Activated CD4-positive, CD25-positive, alpha-beta regulatory T cell (primary cell): Measurements from ENCODE around the gene UGP2.
"Not testable (repeated sequence)": the region's sequence is repeated elsewhere in the genome, so short reads cannot be mapped to it uniquely, and the experiment has no call there.

Source experiments
- DNase-seq, 4 experiments: peaks; one replicate each; lab custom pipeline; 2025; lab: John Stamatoyannopoulos, UW

The UGP2 gene

GRCh38 chr2:63841254-63842022 is at the start of gene UGP2:
UGP2 (plus strand) TSS chr2:63841896; CDS start chr2:63842186, 290 bp downstream.
- DNase-seq: peak; percentile 56 to 85 (median 71)

- no peak for DNase-seq
Observed at GRCh38 chr2:63792530-63792929, 49.2 kb upstream of the UGP2 start.

- no peak for DNase-seq
Observed at GRCh38 chr2:63796366-63796765, 45.3 kb upstream of the UGP2 start.

DNA sequence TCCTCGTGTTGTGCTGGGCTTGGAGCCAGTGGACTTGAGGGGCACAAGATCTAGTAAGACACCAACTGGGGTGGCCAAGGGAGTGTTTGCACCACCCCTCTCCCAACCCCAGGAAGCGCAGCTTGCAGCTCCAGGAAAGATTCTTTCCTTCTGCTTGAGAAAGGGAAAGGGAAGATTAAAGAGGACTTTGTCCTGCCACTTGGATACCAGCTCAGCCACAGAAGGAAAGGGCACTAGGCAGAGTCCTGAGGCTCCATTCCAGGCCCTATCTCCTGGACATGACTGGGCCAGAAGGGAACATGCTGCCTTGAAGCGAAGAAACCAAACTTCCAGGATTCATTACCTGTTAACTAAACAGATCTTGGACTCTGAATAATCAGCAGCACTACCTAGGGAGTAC is 44.9 kb upstream of the UGP2 start:
- no peak for DNase-seq

GRCh38 chr2:63801455-63801854 is 40.2 kb upstream of the UGP2 start:
- DNase-seq: no peak

GRCh38 chr2:63805412-63805811 is 36.3 kb upstream of the UGP2 start:
- no peak for DNase-seq

- DNase-seq: not testable (repeated sequence)
Observed at GRCh38 chr2:63808036-63808435, 33.7 kb upstream of the UGP2 start.

GRCh38 chr2:63808911-63809310 is 32.8 kb upstream of the UGP2 start:
- DNase-seq: not testable (repeated sequence)

GRCh38 chr2:63811063-63811462 is 30.6 kb upstream of the UGP2 start:
- no peak for DNase-seq

DNA sequence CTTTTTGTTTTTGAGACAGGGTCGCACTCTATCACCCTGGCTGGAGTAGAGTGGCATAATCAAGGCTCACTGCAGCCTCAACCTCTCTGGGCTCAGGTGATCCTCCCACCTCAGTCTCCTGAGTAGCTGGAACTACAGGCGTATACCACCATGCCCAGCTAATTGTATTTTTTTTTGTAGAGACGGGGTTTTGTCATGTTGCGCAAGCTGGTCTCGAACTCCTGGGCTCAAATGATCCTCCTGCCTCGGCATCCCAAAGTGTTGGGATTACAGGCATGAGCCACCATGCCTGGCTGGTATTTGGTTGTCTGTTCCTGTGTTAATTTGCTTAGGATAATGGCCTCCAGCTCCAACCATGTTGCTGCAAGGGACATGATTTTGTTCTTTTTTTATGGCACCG is 29.8 kb upstream of the UGP2 start:
- not testable (repeated sequence) for DNase-seq

DNA sequence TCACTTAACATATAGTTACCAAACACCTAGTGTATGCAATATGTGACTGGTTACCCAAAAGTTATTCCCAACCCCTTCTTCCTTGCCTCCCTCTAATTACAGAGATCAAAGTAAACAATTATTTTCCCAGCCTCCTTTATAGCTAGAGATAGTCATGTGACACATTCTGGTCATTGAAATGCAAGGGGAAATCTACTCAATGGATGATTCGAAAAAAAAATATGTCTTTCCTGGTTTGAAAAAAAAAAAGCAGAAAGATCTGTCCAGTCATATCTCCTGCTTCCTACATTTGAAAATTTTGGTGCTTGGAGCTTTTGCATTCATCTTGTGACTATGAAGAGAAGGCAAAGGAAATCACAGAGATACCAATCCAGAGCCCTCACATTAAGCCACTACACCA is 27.6 kb upstream of the UGP2 start:
- no peak for DNase-seq

DNA sequence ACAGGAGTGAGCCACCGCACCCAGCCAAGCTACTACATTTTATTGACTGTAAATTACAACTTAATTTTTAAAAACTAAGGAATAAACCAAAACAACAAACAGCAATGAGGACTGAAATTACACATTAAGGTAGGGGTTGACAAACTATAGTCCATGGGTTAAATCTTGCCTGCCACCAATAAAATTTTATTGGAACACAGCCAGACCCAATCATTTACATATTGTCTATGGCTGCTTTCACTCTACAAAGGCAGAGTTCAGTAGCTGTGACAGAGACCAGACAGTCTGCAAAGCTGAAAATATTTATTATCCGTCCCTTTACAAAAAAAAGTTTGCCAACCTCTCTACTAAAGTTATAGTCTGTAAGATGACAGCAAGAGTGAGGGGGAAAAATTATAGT is 24.3 kb upstream of the UGP2 start:
- no peak for DNase-seq

DNA sequence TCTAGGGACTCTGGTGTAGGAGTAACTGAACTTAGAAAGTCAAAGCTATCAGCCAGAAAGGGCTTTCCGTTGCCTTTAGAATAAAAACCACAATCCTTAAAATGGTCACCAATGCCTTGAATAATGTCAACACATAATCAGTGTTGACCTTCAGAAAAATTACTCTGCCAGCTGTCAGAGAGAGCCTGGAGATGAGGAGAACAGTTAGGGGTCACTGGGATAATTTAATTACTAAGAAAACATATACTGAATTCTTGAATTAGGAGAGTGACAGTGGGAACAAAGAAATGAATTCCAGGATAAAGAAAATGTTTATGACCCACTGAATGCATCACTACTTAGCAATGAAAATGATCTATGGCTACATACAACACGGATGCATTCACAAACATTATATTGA is 23.4 kb upstream of the UGP2 start:
- no peak for DNase-seq

- no peak for DNase-seq
Observed at GRCh38 chr2:63819256-63819655, 22.4 kb upstream of the UGP2 start.

DNA sequence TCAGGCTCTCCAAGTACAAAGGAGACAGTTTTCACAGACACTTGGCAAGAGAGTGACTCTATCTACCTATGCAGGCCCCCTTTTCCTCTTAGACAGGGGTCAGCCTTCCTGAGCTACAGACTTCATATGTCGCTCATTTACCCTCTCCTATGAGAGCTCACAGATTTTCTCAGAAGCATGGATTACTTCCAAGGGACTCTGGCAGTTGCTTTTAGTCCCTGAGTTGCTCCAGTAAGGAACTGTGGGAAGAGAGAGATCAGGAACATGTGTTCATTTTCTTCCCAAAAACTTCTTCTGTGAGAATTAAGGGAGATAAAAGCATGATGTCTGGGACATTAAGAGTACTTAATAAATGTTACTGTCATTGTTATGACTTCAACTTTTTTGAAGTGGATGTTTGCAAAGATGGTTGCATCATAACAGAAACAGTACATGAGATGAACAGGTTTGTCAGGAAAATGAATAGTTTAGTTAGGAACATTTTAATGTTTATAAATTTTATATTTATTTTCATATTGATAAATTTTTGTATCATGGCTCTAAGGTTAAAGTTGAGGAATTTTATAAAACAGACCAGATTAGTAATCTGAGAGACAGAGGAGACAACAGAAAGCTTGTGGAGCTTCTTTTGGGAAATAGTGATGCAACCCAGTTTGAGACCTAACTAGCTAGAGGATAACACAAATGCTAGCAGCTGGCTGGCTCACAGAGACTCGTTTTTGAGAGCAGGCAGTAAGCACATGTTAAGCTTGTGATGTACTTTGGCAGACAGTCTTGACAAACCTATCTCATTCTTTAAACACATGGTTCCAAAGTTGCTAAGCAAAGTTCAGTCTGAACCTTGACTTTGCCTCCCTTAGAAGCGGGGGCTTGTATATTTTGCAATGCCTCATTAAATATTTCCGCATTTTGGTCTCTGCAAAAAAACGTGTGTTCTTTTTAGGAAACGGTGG is 21.7 kb upstream of the UGP2 start:
- no peak for DNase-seq

GRCh38 chr2:63820969-63821368 is 20.7 kb upstream of the UGP2 start:
- no peak for DNase-seq

GRCh38 chr2:63821396-63821795 is 20.3 kb upstream of the UGP2 start:
- DNase-seq: no peak

DNA sequence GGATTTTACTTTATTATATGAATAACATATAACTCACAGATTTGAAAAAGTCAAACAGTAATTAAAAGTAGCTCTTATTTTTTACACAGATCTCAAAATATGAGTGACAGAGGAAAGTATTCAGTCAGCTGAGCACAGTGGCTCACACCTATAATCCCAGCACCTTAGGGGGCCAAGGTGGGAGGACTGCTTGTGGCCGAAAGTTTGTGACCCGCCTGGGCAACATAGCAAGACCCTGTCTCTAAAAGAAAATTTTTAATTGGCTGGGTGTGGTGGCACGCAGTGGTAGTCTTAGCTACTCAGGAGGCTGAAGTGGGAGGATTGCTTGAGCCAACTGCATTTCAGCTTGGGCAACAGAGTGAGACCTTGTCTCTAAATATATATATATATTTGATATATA is 19.2 kb upstream of the UGP2 start:
- DNase-seq: no peak

DNA sequence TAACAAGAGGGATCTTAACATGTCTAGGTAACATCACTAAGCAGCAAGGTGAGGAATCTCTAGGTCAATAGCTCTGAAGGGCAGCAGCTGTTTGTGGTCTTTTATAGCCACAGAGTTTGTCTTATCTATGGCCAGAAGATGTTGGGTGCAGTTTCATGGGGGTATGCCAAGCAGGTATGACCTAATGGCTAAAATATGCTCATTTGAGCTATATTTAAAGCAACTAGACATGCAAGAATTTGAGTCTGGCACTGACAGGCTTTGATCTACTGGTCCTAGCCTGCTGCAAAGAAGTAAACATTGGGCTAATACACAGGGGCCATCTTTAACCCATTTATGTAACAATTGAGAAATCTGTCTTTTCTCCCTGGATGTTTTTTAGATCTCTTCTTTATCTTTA is 13.9 kb upstream of the UGP2 start:
- DNase-seq: no peak

GRCh38 chr2:63831176-63831575 is 10.5 kb upstream of the UGP2 start:
- DNase-seq: no peak

GRCh38 chr2:63834401-63834800 is 7.3 kb upstream of the UGP2 start:
- no peak for DNase-seq

GRCh38 chr2:63837036-63837594 is 4.6 kb upstream of the UGP2 start:
- DNase-seq: no peak
